ENCODE data around the gene STK32C. TPM values are rescaled to one million over a fixed set of nuclear protein-coding genes. Genes with fewer than 3 reads are reported as not detected.

The STK32C gene
- total and polyA plus RNA-seq, 2 of the 4 experiments (the other 2 are of a cell fraction) = 5.0 to 8.3 TPM

- H2BK120ac ChIP-seq (ENCODE audit: low read depth, low read length) = no peak overlapping the region
- H3K4me2 ChIP-seq (ENCODE audit: low read depth, low read length) = no peak overlapping the region
- H3K4me3 ChIP-seq (ENCODE audit: insufficient read depth, low read depth, low read length) = no peak overlapping the region
- CTCF ChIA-PET = no interaction called here
- DNase-seq = no peak
- no peak overlapping the region for H2BK20ac ChIP-seq (ENCODE audit: low read depth, low read length)
- no peak overlapping the region for H2AK5ac ChIP-seq (ENCODE audit: low read depth, low read length)
- peak overlapping the region; percentile 7 for H2AFZ ChIP-seq (replicated peaks; ENCODE audit: low read length, poor library complexity)
- no peak overlapping the region for H3K23ac ChIP-seq (ENCODE audit: low read depth, low read length)
- no peak overlapping the region for H3K18ac ChIP-seq (ENCODE audit: low read depth, low read length)
- BruUV-seq (replicated peaks) = no TSS peak
- POLR2A ChIA-PET (ENCODE audit: unreplicated experiment) = no interaction called here
- no peaks in the 10 kb centered on the region for H3K36me3 ChIP-seq (ENCODE audit: control insufficient read depth, insufficient read depth, low read length)
- H4K8ac ChIP-seq (ENCODE audit: low read depth in 2 of 2, low read length in 2 of 2) = no peak overlapping the region
- no peak overlapping the region for H3K14ac ChIP-seq (replicated peaks; ENCODE audit: low read depth, low read length)
- H3K56ac ChIP-seq (ENCODE audit: extremely low read depth, insufficient read depth, low read length) = no peak overlapping the region
- in situ Hi-C loops (cut with MboI; ENCODE audit: low sequenced_read_pairs) = no loop called here
- H3K27me3 ChIP-seq (ENCODE audit: control insufficient read depth, insufficient read depth, low read length) = no peaks in the 10 kb centered on the region; the same call in 1 of the 2 replicates
- intact Hi-C loops (cut with micrococcal nuclease) = no loop called here
- H4K91ac ChIP-seq (ENCODE audit: insufficient read depth, low read depth, low read length) = no peak overlapping the region
- H3K4ac ChIP-seq (ENCODE audit: low read depth, low read length) = no peak overlapping the region
- no peaks in the 10 kb centered on the region for H3K9me1 ChIP-seq (ENCODE audit: insufficient read depth, low read length)
- no peak overlapping the region for H3K9ac ChIP-seq (ENCODE audit: low read depth, low read length)
- H3K79me1 ChIP-seq (ENCODE audit: low read depth in 1 of 2, low read length in 2 of 2) = no peaks in the 10 kb centered on the region
- H4K20me1 ChIP-seq (ENCODE audit: insufficient read depth, low read length) = no peaks in the 10 kb centered on the region
- no peak overlapping the region for H3K27ac ChIP-seq (ENCODE audit: insufficient read depth, low read length)
- H3K9me3 ChIP-seq (ENCODE audit: control insufficient read depth, insufficient read depth, low read length) = no peaks in the 10 kb centered on the region
- TF ChIP-seq POLR2A (IDR thresholded peaks at IDR 0.05; ENCODE audit: low read depth, low read length) (no peak), USF2 (IDR thresholded peaks at IDR 0.05; ENCODE audit: low read depth, low read length) (no peak), ELK1 (IDR thresholded peaks at IDR 0.05; ENCODE audit: borderline replicate concordance, low read depth, low read length) (no peak), BHLHE40 (IDR thresholded peaks at IDR 0.05; ENCODE audit: low read depth, low read length) (no peak), MXI1 (IDR thresholded peaks at IDR 0.05; ENCODE audit: borderline replicate concordance, low read depth, low read length) (no peak), MAFK (IDR thresholded peaks at IDR 0.05; ENCODE audit: low read depth, low read length) (no peak)
- WGBS, 2 experiments (ENCODE audit: extremely low coverage in 2 of 2, insufficient read length in 1 of 2) = 57% methylated on average over 6 of the region's 17 CpGs; no CpG with 5 or more reads in 1 of the 2 experiments
- dilution Hi-C loops (cut with HindIII; ENCODE audit: low sequenced_read_pairs, unreplicated experiment) = loop anchor here (25.0 kb wide), 1 partner anchor 87 kb away; the partner anchor contains the start of gene LRRC27
- no peak overlapping the region for H2BK15ac ChIP-seq (ENCODE audit: low read depth, low read length)
- H3K4me1 ChIP-seq (ENCODE audit: control insufficient read depth, insufficient read depth, low read length) = no peaks in the 10 kb centered on the region
- H2AK9ac ChIP-seq (replicated peaks; ENCODE audit: low read depth, low read length, poor library complexity) = no peak overlapping the region
- no peak overlapping the region for H4K5ac ChIP-seq (ENCODE audit: low read depth, low read length)
- ATAC-seq (ENCODE audit: low read depth) = no peak
- H2BK5ac ChIP-seq (ENCODE audit: low read depth, low read length, poor library complexity, severe bottlenecking) = no peak overlapping the region
These were observed 57.9 kb downstream of the STK32C start for GRCh38 chr10:132249824-132250375.
